Measurements from ENCODE around the gene PLPP1.

PLPP1 gene

GRCh38 chr5:55445791-55446190 lies 89.0 kb downstream of the PLPP1 start:
- no peak for DNase-seq

- DNase-seq = no peak
Measured at GRCh38 chr5:55441954-55442353, 92.8 kb downstream of the PLPP1 start.

GRCh38 chr5:55441107-55441771 lies 93.5 kb downstream of the PLPP1 start:
- no peak for DNase-seq

GRCh38 chr5:55440188-55440646 lies 94.5 kb downstream of the PLPP1 start:
- DNase-seq = peak; percentile 4

- DNase-seq = no peak
Measured at GRCh38 chr5:55438998-55439397, 95.8 kb downstream of the PLPP1 start.

- no peak for DNase-seq
Measured at GRCh38 chr5:55437859-55438206, 96.9 kb downstream of the PLPP1 start.

- DNase-seq = no peak
Measured at GRCh38 chr5:55437452-55437851, 97.3 kb downstream of the PLPP1 start.

GRCh38 chr5:55432549-55432948 lies 102.2 kb downstream of the PLPP1 start:
- no peak for DNase-seq

- DNase-seq = no peak
Measured at GRCh38 chr5:55429613-55430253, 105.0 kb downstream of the PLPP1 start.

GRCh38 chr5:55429221-55429612 lies 105.5 kb downstream of the PLPP1 start:
- no peak for DNase-seq

GRCh38 chr5:55427157-55427556 lies 107.6 kb downstream of the PLPP1 start:
- DNase-seq = no peak

GRCh38 chr5:55426455-55426854 lies 108.3 kb downstream of the PLPP1 start:
- DNase-seq = no peak

- DNase-seq = no peak
Measured at GRCh38 chr5:55421074-55421529, 113.7 kb downstream of the PLPP1 start.

GRCh38 chr5:55418994-55419968 lies 115.5 kb downstream of the PLPP1 start:
- DNase-seq = no peak

GRCh38 chr5:55416306-55416705 lies 118.5 kb downstream of the PLPP1 start:
- DNase-seq = no peak

- no peak for DNase-seq
Measured at GRCh38 chr5:55415071-55415470, 119.7 kb downstream of the PLPP1 start.

GRCh38 chr5:55413644-55414043 lies 121.1 kb downstream of the PLPP1 start:
- DNase-seq = no peak

- no peak for DNase-seq
Measured at GRCh38 chr5:55411876-55412275, 122.9 kb downstream of the PLPP1 start.

GRCh38 chr5:55410845-55411244 lies 123.9 kb downstream of the PLPP1 start:
- peak; percentile 72 for DNase-seq

- no peak for DNase-seq
Measured at GRCh38 chr5:55409775-55410174, 125.0 kb downstream of the PLPP1 start.

- no peak for DNase-seq
Measured at GRCh38 chr5:55407984-55408383, 126.8 kb downstream of the PLPP1 start.

GRCh38 chr5:55407059-55407684 lies 127.6 kb downstream of the PLPP1 start:
- peak; percentile 28 for DNase-seq

- no peak for DNase-seq
Measured at GRCh38 chr5:55406292-55406691, 128.5 kb downstream of the PLPP1 start.

Data from inflammatory macrophage treated with lipopolysaccharide for 4 hours (primary cell).